ENCODE data around the gene ECI1.
"Not testable (repeated sequence)": the region's sequence is repeated elsewhere in the genome, so short reads cannot be mapped to it uniquely, and the experiment has no call there.

ECI1 gene

DNA sequence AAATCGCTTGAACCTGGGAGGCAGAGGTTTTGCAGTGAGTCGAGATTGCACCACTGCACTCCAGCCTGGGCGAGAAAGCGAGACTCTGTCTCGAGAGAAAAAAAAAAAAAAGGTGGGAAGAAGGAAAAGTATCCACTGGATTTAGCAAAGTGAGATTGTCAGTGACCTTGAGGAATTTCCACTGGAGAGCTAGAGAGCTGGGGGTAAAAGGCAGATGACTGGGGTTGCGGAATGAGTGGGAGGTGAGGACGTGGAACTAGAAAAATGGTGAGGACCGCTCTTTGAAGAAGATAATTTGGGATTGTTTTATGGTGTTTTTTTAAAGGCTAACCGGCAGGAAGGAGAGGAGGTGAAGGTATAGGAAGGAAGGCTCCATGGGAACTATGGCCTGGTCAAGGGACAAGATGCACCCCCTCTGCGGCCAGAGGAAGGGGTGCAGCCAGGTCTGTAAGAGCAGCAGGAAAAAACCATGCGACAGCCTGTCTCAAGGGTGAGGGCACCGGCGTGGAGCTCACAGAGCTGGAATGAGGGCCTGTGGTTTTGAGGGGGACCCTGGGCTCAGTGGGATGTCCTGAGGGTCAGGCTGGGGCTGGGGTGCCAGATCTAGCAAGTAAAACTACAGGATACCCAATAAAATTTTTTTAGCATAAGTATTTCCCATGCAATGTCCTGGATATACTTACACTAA lies 46.8 kb downstream of the ECI1 start:
- Histone ChIP-seq H3K4me2 (ENCODE audit: low read length) (peak overlapping the region; percentile 96), H2AFZ (peak overlapping the region; percentile 95), H3K27me3 (ENCODE audit: control insufficient read depth, insufficient read depth, low read length) (no peaks in the 10 kb centered on the region), H3K27ac (peak overlapping the region; percentile 91), H3K9me3 (ENCODE audit: control insufficient read depth, low read length) (no peaks in the 10 kb centered on the region), H3K36me3 (ENCODE audit: control insufficient read depth, insufficient read depth, low read length) (no peaks in the 10 kb centered on the region), H3K4me3 (ENCODE audit: low read depth, low read length) (peak overlapping the region; percentile 99), H3K79me2 (no peaks in the 10 kb centered on the region), H3K4me1 (peaks cover 3% of the 10 kb centered on the region), H3K9ac (peak overlapping the region; percentile 74)
- TF ChIP-seq, protein P1, sequence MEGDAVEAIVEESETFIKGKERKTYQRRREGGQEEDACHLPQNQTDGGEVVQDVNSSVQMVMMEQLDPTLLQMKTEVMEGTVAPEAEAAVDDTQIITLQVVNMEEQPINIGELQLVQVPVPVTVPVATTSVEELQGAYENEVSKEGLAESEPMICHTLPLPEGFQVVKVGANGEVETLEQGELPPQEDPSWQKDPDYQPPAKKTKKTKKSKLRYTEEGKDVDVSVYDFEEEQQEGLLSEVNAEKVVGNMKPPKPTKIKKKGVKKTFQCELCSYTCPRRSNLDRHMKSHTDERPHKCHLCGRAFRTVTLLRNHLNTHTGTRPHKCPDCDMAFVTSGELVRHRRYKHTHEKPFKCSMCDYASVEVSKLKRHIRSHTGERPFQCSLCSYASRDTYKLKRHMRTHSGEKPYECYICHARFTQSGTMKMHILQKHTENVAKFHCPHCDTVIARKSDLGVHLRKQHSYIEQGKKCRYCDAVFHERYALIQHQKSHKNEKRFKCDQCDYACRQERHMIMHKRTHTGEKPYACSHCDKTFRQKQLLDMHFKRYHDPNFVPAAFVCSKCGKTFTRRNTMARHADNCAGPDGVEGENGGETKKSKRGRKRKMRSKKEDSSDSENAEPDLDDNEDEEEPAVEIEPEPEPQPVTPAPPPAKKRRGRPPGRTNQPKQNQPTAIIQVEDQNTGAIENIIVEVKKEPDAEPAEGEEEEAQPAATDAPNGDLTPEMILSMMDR (IDR thresholded peaks at IDR 0.05) = no peak

DNA sequence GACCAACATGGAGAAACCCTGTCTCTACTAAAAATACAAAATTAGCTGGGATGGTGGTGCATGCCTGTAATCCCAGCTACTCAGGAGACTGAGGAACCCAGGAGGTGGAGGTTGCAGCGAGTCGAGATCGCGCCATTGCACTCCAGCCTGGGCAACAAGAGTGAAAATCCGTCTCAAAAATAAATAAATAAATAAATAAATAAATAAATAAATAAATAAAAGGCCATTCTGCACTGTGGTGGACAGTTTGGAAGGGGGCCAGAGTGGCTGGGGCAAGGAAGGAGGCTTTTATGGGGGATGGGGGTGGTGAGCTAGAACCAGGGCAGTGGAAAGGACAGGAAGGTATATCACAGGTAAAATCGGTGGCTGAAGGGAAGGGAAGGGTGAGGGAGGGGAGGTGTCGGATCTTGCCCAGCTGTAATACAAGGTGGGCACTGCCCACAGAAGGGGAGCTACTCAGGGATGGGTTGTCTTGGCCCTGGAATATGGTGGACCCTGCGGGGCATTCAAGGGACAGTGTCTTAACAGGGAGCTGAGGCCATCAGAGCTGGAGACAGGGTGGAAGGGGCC lies 48.2 kb downstream of the ECI1 start:
- not testable (repeated sequence) for H3K9ac ChIP-seq; H3K27me3 ChIP-seq (ENCODE audit: control insufficient read depth, insufficient read depth, low read length); H3K9me3 ChIP-seq (ENCODE audit: control insufficient read depth, low read length); H3K36me3 ChIP-seq (ENCODE audit: control insufficient read depth, insufficient read depth, low read length); H3K27ac ChIP-seq; H3K79me2 ChIP-seq; H3K4me3 ChIP-seq (ENCODE audit: low read depth, low read length); H3K4me1 ChIP-seq; H2AFZ ChIP-seq; H3K4me2 ChIP-seq (ENCODE audit: low read length)

DNA sequence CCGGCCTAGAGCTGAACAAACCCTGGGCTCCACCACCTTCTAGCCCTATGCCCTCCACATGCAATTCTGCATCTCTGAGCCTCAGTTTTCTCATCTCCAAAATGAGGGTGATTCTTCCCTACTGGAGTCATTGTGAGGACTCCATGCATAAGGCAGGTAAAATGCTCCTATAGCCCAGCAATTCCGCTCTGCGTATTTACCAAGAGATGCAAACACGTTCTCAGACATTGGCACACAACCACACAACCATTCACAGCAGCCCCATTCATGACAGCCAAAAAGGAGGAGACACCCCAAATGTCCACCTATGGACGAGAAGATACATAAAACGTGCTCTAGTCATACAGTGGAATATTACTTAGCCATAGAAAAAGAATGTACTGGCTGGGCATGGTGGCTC lies 51.1 kb downstream of the ECI1 start:
- TF ChIP-seq, protein P1 (IDR thresholded peaks at IDR 0.05) = no peak
- Histone ChIP-seq H3K9ac (no peak overlapping the region), H3K9me3 (ENCODE audit: control insufficient read depth, low read length) (no peaks in the 10 kb centered on the region), H3K27me3 (ENCODE audit: control insufficient read depth, insufficient read depth, low read length) (no peaks in the 10 kb centered on the region), H3K4me2 (ENCODE audit: low read length) (no peak overlapping the region), H3K36me3 (ENCODE audit: control insufficient read depth, insufficient read depth, low read length) (no peaks in the 10 kb centered on the region), H3K27ac (no peak overlapping the region), H3K79me2 (no peaks in the 10 kb centered on the region), H3K4me1 (peaks cover 5% of the 10 kb centered on the region), H2AFZ (no peak overlapping the region), H3K4me3 (ENCODE audit: low read depth, low read length) (no peak overlapping the region)

DNA sequence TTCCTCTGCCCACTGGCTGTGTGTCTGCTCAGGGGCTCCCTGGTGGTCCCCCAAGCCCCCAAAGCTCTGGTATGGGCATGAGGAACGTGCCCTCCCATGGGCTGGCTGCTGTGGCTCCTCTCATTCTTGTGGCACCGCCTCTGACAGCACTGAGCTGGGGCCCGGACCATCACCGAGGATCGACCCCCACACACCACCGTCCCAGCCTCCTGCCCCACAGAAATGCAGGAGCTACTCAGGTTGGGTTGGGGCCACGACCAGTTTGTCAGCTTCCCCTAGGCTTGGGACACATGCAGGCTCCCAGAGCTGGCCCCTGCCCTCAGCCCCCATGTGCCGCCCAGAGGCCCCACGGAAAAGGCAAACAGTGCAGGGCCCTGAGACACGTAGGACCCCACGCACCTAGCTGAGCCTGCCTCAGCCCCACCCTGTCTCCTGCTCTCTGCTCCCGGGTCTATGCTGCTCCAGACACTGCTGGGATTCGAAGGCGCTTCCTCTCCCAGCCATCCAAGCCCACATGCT lies 51.7 kb downstream of the ECI1 start:
- Histone ChIP-seq H3K36me3 (ENCODE audit: control insufficient read depth, insufficient read depth, low read length) (no peaks in the 10 kb centered on the region), H3K4me3 (ENCODE audit: low read depth, low read length) (no peak overlapping the region)
- TF ChIP-seq, protein P1 (IDR thresholded peaks at IDR 0.05) = no peak

DNA sequence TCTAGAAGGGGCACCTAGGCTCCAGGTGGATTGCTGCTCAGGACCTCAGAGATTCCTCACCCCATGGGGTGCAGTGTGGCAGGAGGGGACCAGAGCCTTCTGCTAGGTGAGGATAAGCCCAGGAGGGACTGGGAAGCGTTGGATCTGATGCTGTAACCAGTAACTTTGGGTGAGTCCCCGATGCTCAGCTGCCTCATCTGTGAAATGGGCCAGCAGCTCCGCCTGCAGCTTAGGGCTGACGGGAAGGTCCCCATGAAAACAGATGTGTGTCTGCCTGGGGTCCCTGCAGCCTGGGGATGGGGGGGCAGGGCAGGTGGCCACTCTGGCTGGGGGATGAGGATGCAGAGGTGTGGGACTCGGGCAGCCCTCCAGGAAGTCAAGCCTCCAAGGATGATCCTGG lies 52.3 kb downstream of the ECI1 start:
- Histone ChIP-seq H3K9ac (no peak overlapping the region), H3K4me1 (peaks cover 7% of the 10 kb centered on the region), H3K4me2 (ENCODE audit: low read length) (no peak overlapping the region), H3K4me3 (ENCODE audit: low read depth, low read length) (no peak overlapping the region), H2AFZ (no peak overlapping the region), H3K9me3 (ENCODE audit: control insufficient read depth, low read length) (no peaks in the 10 kb centered on the region), H3K36me3 (ENCODE audit: control insufficient read depth, insufficient read depth, low read length) (no peaks in the 10 kb centered on the region), H3K79me2 (peaks cover 2% of the 10 kb centered on the region), H3K27ac (no peak overlapping the region), H3K27me3 (ENCODE audit: control insufficient read depth, insufficient read depth, low read length) (no peaks in the 10 kb centered on the region)
- TF ChIP-seq, protein P1 (IDR thresholded peaks at IDR 0.05) = no peak

More for the DNA sequence above, 51.7 kb downstream of the ECI1 start:
- H3K27ac ChIP-seq = no peak overlapping the region
- no peak overlapping the region for H2AFZ ChIP-seq
- no peak overlapping the region for H3K9ac ChIP-seq
- H3K4me1 ChIP-seq = peaks cover 9% of the 10 kb centered on the region
- H3K4me2 ChIP-seq (ENCODE audit: low read length) = no peak overlapping the region
- H3K9me3 ChIP-seq (ENCODE audit: control insufficient read depth, low read length) = no peaks in the 10 kb centered on the region
- H3K79me2 ChIP-seq = peaks cover 1% of the 10 kb centered on the region
- H3K27me3 ChIP-seq (ENCODE audit: control insufficient read depth, insufficient read depth, low read length) = no peaks in the 10 kb centered on the region
